GM10248 (cell line): ENCODE data around the gene GLRX3.

Experiments
- CTCF ChIA-PET: fragments of 300-600 bp; sonication (Branson Sonifier 250); formaldehyde crosslinking; extraction: SDS; loops from one replicate; lab custom pipeline; 2021; ENCODE audit warnings: antibody characterized with exemption; lab: Yijun Ruan, JAX
- POLR2A ChIA-PET: fragments of 350-650 bp; sonication (Branson Sonifier 250); formaldehyde crosslinking; extraction: SDS; loops from one replicate; lab custom pipeline; 2020; ENCODE audit warnings: antibody characterized with exemption; lab: Yijun Ruan, JAX
- DNase-seq: peaks from one replicate; pipeline ENCODE4 v3.0.0; 2012; ENCODE audit errors: extremely low spot score
- CTCF ChIP-seq: IDR thresholded peaks from 2 replicates; pipeline ENCODE4 v1.5.1; 2012; ENCODE audit warnings: mild to moderate bottlenecking, low read depth; ENCODE audit errors: extremely low read depth, missing control alignments, control extremely low read depth

GLRX3 gene

GRCh38 chr10:130146042-130146441 is 9.9 kb downstream of the GLRX3 start:
- ChIA-PET CTCF (interaction anchor here (1.1 to 1.8 kb wide), 5 partner anchors 9 to 36 kb away, joined by 3 to 8 read pairs (median 4); partner anchors contain the start of gene C10orf143), POLR2A (no interaction called here)
- TF ChIP-seq CTCF: no peak
- DNase-seq: no peak

GRCh38 chr10:130159192-130159794 is 23.1 kb downstream of the GLRX3 start:
- CTCF ChIA-PET: interaction anchor here (0.7 to 3.3 kb wide), 9 partner anchors 9 to 49 kb away, joined by 3 to 14 read pairs (median 3); partner anchors contain the start of gene C10orf143
- no peak for DNase-seq
- no peak for TF ChIP-seq CTCF
- POLR2A ChIA-PET: no interaction called here

- ChIA-PET CTCF (interaction anchor here (2.4 kb wide), 1 partner anchor 15 kb away, joined by 8 read pairs; no protein-coding TSS in a partner anchor), POLR2A (no interaction called here)
- no peak for DNase-seq
- TF ChIP-seq CTCF: peak; percentile 16
Observed at GRCh38 chr10:130160775-130161174, 24.6 kb downstream of the GLRX3 start.

GRCh38 chr10:130161331-130161730 is 25.1 kb downstream of the GLRX3 start:
- ChIA-PET POLR2A (no interaction called here), CTCF (no interaction called here)
- no peak for DNase-seq
- TF ChIP-seq CTCF: no peak

GRCh38 chr10:130167193-130167592 is 31.0 kb downstream of the GLRX3 start:
- ChIA-PET POLR2A (no interaction called here), CTCF (interaction anchor here (1.4 to 2.5 kb wide), 2 partner anchors 12 to 22 kb away, joined by 5 to 7 read pairs; no protein-coding TSS in a partner anchor)
- TF ChIP-seq CTCF: no peak
- no peak for DNase-seq

GRCh38 chr10:130167707-130168106 is 31.5 kb downstream of the GLRX3 start:
- no peak for DNase-seq
- TF ChIP-seq CTCF: no peak
- ChIA-PET POLR2A (no interaction called here), CTCF (interaction anchor here (1.4 to 2.5 kb wide), 2 partner anchors 11 to 21 kb away, joined by 5 to 7 read pairs; no protein-coding TSS in a partner anchor)
